ENCODE data around the gene FAM43A.

- TF ChIP-seq CTCF (IDR thresholded peaks at IDR 0.05; ENCODE audit: low read depth, low read length, poor library complexity, severe bottlenecking) (no peak), EZH2phosphoT487 (IDR thresholded peaks at IDR 0.05; ENCODE audit: borderline replicate concordance, low read length) (no peak)
Observed at GRCh38 chr3:194659778-194660177, 25.9 kb upstream of the FAM43A start.
